NCI-H1930 (cell line): ENCODE measurements around the gene PPFIA2.

ENCODE experiments used
- DNase-seq, 2 experiments: peaks; one replicate each; lab custom pipeline; 2025; lab: John Stamatoyannopoulos, UW

Gene PPFIA2

GRCh38 chr12:81208187-81208911, 550.8 kb downstream of the PPFIA2 start:
- DNase-seq: no peak
